ENCODE data around the gene EIF2S3B.

DNA sequence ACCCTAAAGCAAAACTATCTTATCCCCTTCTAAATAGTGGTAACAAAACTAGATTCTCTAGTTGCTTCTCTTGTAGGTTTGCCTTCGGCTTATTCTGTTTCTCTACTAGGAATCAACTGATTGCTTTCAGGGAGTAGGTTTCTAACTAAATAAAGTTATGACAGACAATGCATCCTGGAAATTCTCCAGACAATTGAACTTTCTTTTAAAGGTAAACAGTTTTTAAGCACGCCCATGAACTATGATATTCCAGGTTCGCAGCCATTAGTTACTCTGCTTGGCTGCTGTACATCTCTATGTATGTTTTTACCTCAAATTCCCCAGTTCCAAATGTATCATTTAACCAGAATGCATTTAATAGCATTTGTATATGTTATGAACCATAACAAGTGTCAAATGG is 23.9 kb downstream of the EIF2S3B start:
- TF ChIP-seq, protein P1, sequence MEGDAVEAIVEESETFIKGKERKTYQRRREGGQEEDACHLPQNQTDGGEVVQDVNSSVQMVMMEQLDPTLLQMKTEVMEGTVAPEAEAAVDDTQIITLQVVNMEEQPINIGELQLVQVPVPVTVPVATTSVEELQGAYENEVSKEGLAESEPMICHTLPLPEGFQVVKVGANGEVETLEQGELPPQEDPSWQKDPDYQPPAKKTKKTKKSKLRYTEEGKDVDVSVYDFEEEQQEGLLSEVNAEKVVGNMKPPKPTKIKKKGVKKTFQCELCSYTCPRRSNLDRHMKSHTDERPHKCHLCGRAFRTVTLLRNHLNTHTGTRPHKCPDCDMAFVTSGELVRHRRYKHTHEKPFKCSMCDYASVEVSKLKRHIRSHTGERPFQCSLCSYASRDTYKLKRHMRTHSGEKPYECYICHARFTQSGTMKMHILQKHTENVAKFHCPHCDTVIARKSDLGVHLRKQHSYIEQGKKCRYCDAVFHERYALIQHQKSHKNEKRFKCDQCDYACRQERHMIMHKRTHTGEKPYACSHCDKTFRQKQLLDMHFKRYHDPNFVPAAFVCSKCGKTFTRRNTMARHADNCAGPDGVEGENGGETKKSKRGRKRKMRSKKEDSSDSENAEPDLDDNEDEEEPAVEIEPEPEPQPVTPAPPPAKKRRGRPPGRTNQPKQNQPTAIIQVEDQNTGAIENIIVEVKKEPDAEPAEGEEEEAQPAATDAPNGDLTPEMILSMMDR (IDR thresholded peaks at IDR 0.05), result no peak
- TF ChIP-seq ZFX (IDR thresholded peaks at IDR 0.05; ENCODE audit: borderline replicate concordance), result no peak

All from 22Rv1 (cell line).